ENCODE data around the gene RNF166.
A peak's percentile ranks its signal among the peaks of the same experiment; 100 is the strongest.

RNF166 gene

GRCh38 chr16:88681084-88681680 lies 25.0 kb downstream of the RNF166 start:
- TF ChIP-seq, protein P1, sequence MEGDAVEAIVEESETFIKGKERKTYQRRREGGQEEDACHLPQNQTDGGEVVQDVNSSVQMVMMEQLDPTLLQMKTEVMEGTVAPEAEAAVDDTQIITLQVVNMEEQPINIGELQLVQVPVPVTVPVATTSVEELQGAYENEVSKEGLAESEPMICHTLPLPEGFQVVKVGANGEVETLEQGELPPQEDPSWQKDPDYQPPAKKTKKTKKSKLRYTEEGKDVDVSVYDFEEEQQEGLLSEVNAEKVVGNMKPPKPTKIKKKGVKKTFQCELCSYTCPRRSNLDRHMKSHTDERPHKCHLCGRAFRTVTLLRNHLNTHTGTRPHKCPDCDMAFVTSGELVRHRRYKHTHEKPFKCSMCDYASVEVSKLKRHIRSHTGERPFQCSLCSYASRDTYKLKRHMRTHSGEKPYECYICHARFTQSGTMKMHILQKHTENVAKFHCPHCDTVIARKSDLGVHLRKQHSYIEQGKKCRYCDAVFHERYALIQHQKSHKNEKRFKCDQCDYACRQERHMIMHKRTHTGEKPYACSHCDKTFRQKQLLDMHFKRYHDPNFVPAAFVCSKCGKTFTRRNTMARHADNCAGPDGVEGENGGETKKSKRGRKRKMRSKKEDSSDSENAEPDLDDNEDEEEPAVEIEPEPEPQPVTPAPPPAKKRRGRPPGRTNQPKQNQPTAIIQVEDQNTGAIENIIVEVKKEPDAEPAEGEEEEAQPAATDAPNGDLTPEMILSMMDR (IDR thresholded peaks at IDR 0.05; ENCODE audit: borderline replicate concordance, extremely low read depth, low read length, poor library complexity, severe bottlenecking), result peak; percentile 47
- no peak for TF ChIP-seq EZH2 (IDR thresholded peaks at IDR 0.05; ENCODE audit: borderline replicate concordance, low read depth, low read length, severe bottlenecking)
- Histone ChIP-seq H3K4me1 (ENCODE audit: insufficient read depth, low read length) (peaks cover 8% of the 10 kb centered on the region), H3K79me2 (ENCODE audit: insufficient read depth, low read length) (no peaks in the 10 kb centered on the region), H3K9ac (ENCODE audit: low read depth, low read length) (no peak overlapping the region), H3K27me3 (ENCODE audit: insufficient read depth, low read length, poor library complexity) (peaks cover 11% of the 10 kb centered on the region), H3K4me3 (ENCODE audit: low read depth in 1 of 2, low read length in 2 of 2) (no peak overlapping the region), H2AFZ (ENCODE audit: low read depth, low read length) (no peak overlapping the region), H4K20me1 (ENCODE audit: insufficient read depth, low read length) (peaks cover 23% of the 10 kb centered on the region), H3K36me3 (ENCODE audit: insufficient read depth, low read length) (no peaks in the 10 kb centered on the region), H3K9me3 (ENCODE audit: insufficient read depth, low read length, severe bottlenecking) (no peaks in the 10 kb centered on the region), H3K4me2 (ENCODE audit: insufficient read depth, low read length) (no peak overlapping the region), H3K27ac (ENCODE audit: low read length) (no peak overlapping the region)
- ATAC-seq (ENCODE audit: insufficient read depth, low read depth) (no peak), DNase-seq (no peak)

DNA sequence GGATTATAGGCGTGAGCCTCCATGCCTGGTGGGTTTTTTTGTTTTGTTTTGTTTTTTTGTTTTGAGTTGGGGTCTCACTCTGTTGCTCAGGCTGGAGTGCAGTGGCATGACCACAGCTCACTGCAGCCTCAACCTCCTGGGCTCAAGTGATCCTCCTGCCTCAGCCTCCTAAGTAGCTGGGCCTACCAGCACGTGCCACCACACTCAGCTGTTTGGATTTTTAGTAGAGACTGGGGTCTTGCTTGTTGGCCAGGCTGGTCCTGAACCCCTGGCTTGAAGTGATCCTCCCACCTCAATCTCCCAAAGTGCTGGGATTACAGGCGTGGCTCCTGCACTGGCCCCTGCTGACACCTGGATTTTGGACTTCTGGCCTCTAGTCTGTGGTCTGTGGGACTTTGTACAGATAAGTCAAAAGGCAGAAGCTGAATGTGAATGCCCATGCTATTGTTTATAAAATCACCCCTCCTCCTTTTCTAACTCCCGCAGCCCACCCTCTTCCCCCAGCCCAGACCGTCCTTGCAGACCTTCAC lies 25.6 kb downstream of the RNF166 start:
- no peaks in the 10 kb centered on the region for H3K9me3 ChIP-seq (ENCODE audit: insufficient read depth, low read length, severe bottlenecking)
- DNase-seq, result no peak
- H3K79me2 ChIP-seq (ENCODE audit: insufficient read depth, low read length), result no peaks in the 10 kb centered on the region
- no peak overlapping the region for H3K9ac ChIP-seq (ENCODE audit: low read depth, low read length)
- no peak overlapping the region for H3K4me3 ChIP-seq (ENCODE audit: low read depth in 1 of 2, low read length in 2 of 2)
- H2AFZ ChIP-seq (ENCODE audit: low read depth, low read length), result no peak overlapping the region
- H4K20me1 ChIP-seq (ENCODE audit: insufficient read depth, low read length), result peaks cover 17% of the 10 kb centered on the region
- TF ChIP-seq, protein P1 (IDR thresholded peaks at IDR 0.05; ENCODE audit: borderline replicate concordance, extremely low read depth, low read length, poor library complexity, severe bottlenecking), result no peak
- no peak for TF ChIP-seq EZH2 (IDR thresholded peaks at IDR 0.05; ENCODE audit: borderline replicate concordance, low read depth, low read length, severe bottlenecking)
- H3K4me2 ChIP-seq (ENCODE audit: insufficient read depth, low read length), result no peak overlapping the region
- no peaks in the 10 kb centered on the region for H3K36me3 ChIP-seq (ENCODE audit: insufficient read depth, low read length)
- no peak overlapping the region for H3K27ac ChIP-seq (ENCODE audit: low read length)
- H3K4me1 ChIP-seq (ENCODE audit: insufficient read depth, low read length), result peaks cover 3% of the 10 kb centered on the region
- no peak for ATAC-seq (ENCODE audit: insufficient read depth, low read depth)
- H3K27me3 ChIP-seq (ENCODE audit: insufficient read depth, low read length, poor library complexity), result peaks cover 5% of the 10 kb centered on the region

DNA sequence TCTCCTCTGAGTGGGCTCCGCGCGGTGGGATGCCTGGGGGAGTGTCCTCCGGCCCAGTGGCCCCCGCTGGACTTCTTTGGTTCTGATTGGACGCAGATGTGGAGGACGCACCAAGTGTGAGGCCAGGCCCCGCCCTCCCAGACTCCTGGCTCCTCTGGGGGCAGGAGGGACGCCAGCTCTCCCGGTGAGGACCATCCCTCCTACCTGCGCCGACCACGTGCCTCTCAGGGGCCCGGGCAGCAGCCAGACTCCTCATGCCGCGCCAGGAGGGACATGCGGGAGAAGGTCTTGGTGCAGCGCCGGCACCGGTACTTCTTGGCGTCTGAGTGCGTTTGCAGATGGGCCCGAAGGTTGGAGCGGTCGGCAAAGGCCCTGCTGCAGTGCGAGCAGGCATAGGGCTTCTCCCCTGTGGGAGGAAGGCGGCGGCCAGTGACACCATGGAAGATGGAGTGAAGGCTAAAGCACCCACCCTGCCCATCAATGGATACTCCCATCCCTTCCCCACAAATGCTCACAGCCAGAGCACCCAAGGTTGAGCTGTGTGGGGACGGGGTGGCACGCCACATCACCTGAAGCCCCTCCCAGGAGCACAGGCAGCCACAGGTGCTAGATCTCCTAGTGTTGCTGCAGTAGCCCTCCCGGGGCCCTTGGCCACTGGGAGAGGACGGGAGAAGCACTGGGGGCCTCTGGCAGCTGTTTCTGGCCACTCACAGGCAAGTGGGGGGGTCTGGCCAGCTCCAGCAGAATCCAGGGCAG lies 27.8 kb downstream of the RNF166 start:
- H3K9ac ChIP-seq (ENCODE audit: low read depth, low read length), result no peak overlapping the region
- no peak overlapping the region for H2AFZ ChIP-seq (ENCODE audit: low read depth, low read length)
- no peaks in the 10 kb centered on the region for H3K79me2 ChIP-seq (ENCODE audit: insufficient read depth, low read length)
- no peaks in the 10 kb centered on the region for H3K4me1 ChIP-seq (ENCODE audit: insufficient read depth, low read length)
- DNase-seq (no peak), ATAC-seq (ENCODE audit: insufficient read depth, low read depth) (no peak)
- TF ChIP-seq, protein P1 (IDR thresholded peaks at IDR 0.05; ENCODE audit: borderline replicate concordance, extremely low read depth, low read length, poor library complexity, severe bottlenecking), result no peak
- TF ChIP-seq EZH2 (IDR thresholded peaks at IDR 0.05; ENCODE audit: borderline replicate concordance, low read depth, low read length, severe bottlenecking), result no peak
- peaks cover 10% of the 10 kb centered on the region; the same call in 1 of the 2 replicates for H4K20me1 ChIP-seq (ENCODE audit: insufficient read depth, low read length)
- no peaks in the 10 kb centered on the region for H3K27me3 ChIP-seq (ENCODE audit: insufficient read depth, low read length, poor library complexity)
- no peaks in the 10 kb centered on the region for H3K36me3 ChIP-seq (ENCODE audit: insufficient read depth, low read length)
- no peak overlapping the region for H3K4me2 ChIP-seq (ENCODE audit: insufficient read depth, low read length)
- no peak overlapping the region for H3K27ac ChIP-seq (ENCODE audit: low read length)
- no peaks in the 10 kb centered on the region for H3K9me3 ChIP-seq (ENCODE audit: insufficient read depth, low read length, severe bottlenecking)
- H3K4me3 ChIP-seq (ENCODE audit: low read depth in 1 of 2, low read length in 2 of 2), result no peak overlapping the region

Measured in DND-41 (cell line).